ENCODE measurements around the gene KCNQ5.

The KCNQ5 gene

GRCh38 chr6:72931325-72931887 lies 309.5 kb downstream of the KCNQ5 start:
- no peak for DNase-seq (ENCODE audit: extremely low read depth, low read depth)
- no peak for TF ChIP-seq CTCF (IDR thresholded peaks at IDR 0.05; ENCODE audit: low read depth, low read length)

GRCh38 chr6:72933233-72933632 lies 311.4 kb downstream of the KCNQ5 start:
- no peak for TF ChIP-seq CTCF (IDR thresholded peaks at IDR 0.05; ENCODE audit: low read depth, low read length)
- DNase-seq (ENCODE audit: extremely low read depth, low read depth): no peak

- DNase-seq (ENCODE audit: extremely low read depth, low read depth): no peak
- no peak for TF ChIP-seq CTCF (IDR thresholded peaks at IDR 0.05; ENCODE audit: low read depth, low read length)
Measured at GRCh38 chr6:72936766-72937559, 315.1 kb downstream of the KCNQ5 start.

GRCh38 chr6:72938104-72938503 lies 316.2 kb downstream of the KCNQ5 start:
- no peak for DNase-seq (ENCODE audit: extremely low read depth, low read depth)
- no peak for TF ChIP-seq CTCF (IDR thresholded peaks at IDR 0.05; ENCODE audit: low read depth, low read length)

GRCh38 chr6:72939004-72939403 lies 317.1 kb downstream of the KCNQ5 start:
- no peak for DNase-seq (ENCODE audit: extremely low read depth, low read depth)

GRCh38 chr6:72940265-72940664 lies 318.4 kb downstream of the KCNQ5 start:
- DNase-seq (ENCODE audit: extremely low read depth, low read depth): no peak
- no peak for TF ChIP-seq CTCF (IDR thresholded peaks at IDR 0.05; ENCODE audit: low read depth, low read length)

More at GRCh38 chr6:72939004-72939403, 317.1 kb downstream of the KCNQ5 start:
- no peak for TF ChIP-seq CTCF (IDR thresholded peaks at IDR 0.05; ENCODE audit: low read depth, low read length)

- TF ChIP-seq CTCF (IDR thresholded peaks at IDR 0.05; ENCODE audit: low read depth, low read length): no peak
- DNase-seq (ENCODE audit: extremely low read depth, low read depth): no peak
Measured at GRCh38 chr6:72941263-72941662, 319.4 kb downstream of the KCNQ5 start.

Data from AG09319 (cell line).